Stimulated activated CD4-positive, alpha-beta T cell treated with anti-CD3 and anti-CD28 coated beads, Interleukin-15, amount 100 ng/mL, for 24 hours (primary cell): ENCODE measurements around the gene ANKRD44.

Source experiments
- DNase-seq: peaks from one replicate; pipeline ENCODE4 v3.0.0-alpha.2; 2020

The ANKRD44 gene

GRCh38 chr2:197204519-197205250, 105.9 kb downstream of the ANKRD44 start:
- no peak for DNase-seq

GRCh38 chr2:197201874-197202273, 108.7 kb downstream of the ANKRD44 start:
- DNase-seq, result no peak

- DNase-seq, result no peak
Observed at GRCh38 chr2:197200762-197201058, 109.9 kb downstream of the ANKRD44 start.

GRCh38 chr2:197200051-197200761, 110.4 kb downstream of the ANKRD44 start:
- DNase-seq, result no peak

GRCh38 chr2:197198890-197199289, 111.7 kb downstream of the ANKRD44 start:
- DNase-seq, result peak; percentile 88

- no peak for DNase-seq
Observed at GRCh38 chr2:197197895-197198311, 112.7 kb downstream of the ANKRD44 start.

- no peak for DNase-seq
Observed at GRCh38 chr2:197196541-197197180, 113.9 kb downstream of the ANKRD44 start.

GRCh38 chr2:197195518-197195917, 115.1 kb downstream of the ANKRD44 start:
- no peak for DNase-seq

GRCh38 chr2:197191940-197192322, 118.6 kb downstream of the ANKRD44 start:
- DNase-seq, result peak; percentile 50

- no peak for DNase-seq
Observed at GRCh38 chr2:197191177-197191939, 119.2 kb downstream of the ANKRD44 start.

- no peak for DNase-seq
Observed at GRCh38 chr2:197190100-197190432, 120.5 kb downstream of the ANKRD44 start.

GRCh38 chr2:197189426-197190099, 121.0 kb downstream of the ANKRD44 start:
- DNase-seq, result no peak

- DNase-seq, result no peak
Observed at GRCh38 chr2:197185676-197186075, 124.9 kb downstream of the ANKRD44 start.

GRCh38 chr2:197184959-197185586, 125.5 kb downstream of the ANKRD44 start:
- no peak for DNase-seq

- DNase-seq, result no peak
Observed at GRCh38 chr2:197183355-197183754, 127.2 kb downstream of the ANKRD44 start.

GRCh38 chr2:197182668-197183067, 127.9 kb downstream of the ANKRD44 start:
- no peak for DNase-seq

- DNase-seq, result no peak
Observed at GRCh38 chr2:197181491-197181890, 129.1 kb downstream of the ANKRD44 start.

GRCh38 chr2:197179744-197180498, 130.7 kb downstream of the ANKRD44 start:
- no peak for DNase-seq

- DNase-seq, result no peak
Observed at GRCh38 chr2:197176522-197176921, 134.1 kb downstream of the ANKRD44 start.

GRCh38 chr2:197174539-197175094, 136.0 kb downstream of the ANKRD44 start:
- DNase-seq, result no peak

GRCh38 chr2:197171582-197171981, 139.0 kb downstream of the ANKRD44 start:
- DNase-seq, result no peak
